OCI-LY1 (cell line): Measurements from ENCODE around the gene TPO.

Source experiments
- H2AFZ ChIP-seq: fragments of 200-600 bp; sonication (generic), shearing (Covaris generic); 2 replicates; pipeline ENCODE4 v1.6.0; 2014; ENCODE audit warnings: antibody characterized with exemption, mild to moderate bottlenecking, low read length
- H3F3A ChIP-seq: fragments of 200-600 bp; sonication (generic), shearing (Covaris generic); 2 replicates; pipeline ENCODE4 v1.6.0; 2014; ENCODE audit warnings: mild to moderate bottlenecking, antibody characterized with exemption, low read length, moderate library complexity; ENCODE audit not compliant: insufficient read depth
- H3K27ac ChIP-seq: fragments of 200-600 bp; sonication (generic); 2 replicates; pipeline ENCODE4 v1.5.1; 2014; ENCODE audit warnings: low read length, mixed run types, mild to moderate bottlenecking, low read depth; ENCODE audit not compliant: poor library complexity, severe bottlenecking
- H3K27me3 ChIP-seq: fragments of 200-600 bp; sonication (generic); 2 replicates; pipeline ENCODE4 v1.6.0; 2014; ENCODE audit warnings: antibody characterized with exemption, mild to moderate bottlenecking, low read length, moderate library complexity; ENCODE audit not compliant: insufficient read depth
- H3K36me3 ChIP-seq: fragments of 200-600 bp; sonication (generic); 2 replicates; pipeline ENCODE4 v1.6.1; 2014; ENCODE audit warnings: mild to moderate bottlenecking, antibody characterized with exemption, low read length, moderate library complexity, mixed read lengths; ENCODE audit not compliant: insufficient read depth
- H3K4me1 ChIP-seq: fragments of 200-600 bp; sonication (generic); 2 replicates; pipeline ENCODE4 v1.5.1; 2014; ENCODE audit warnings: mild to moderate bottlenecking, low read length, moderate library complexity; ENCODE audit not compliant: insufficient read depth, severe bottlenecking
- H3K4me2 ChIP-seq: fragments of 200-600 bp; sonication (generic), shearing (Covaris generic); 2 replicates; pipeline ENCODE4 v1.6.1; 2014; ENCODE audit warnings: low read length
- H3K4me3 ChIP-seq: fragments of 200-600 bp; sonication (generic); 2 replicates; pipeline ENCODE4 v1.5.1; 2014; ENCODE audit warnings: low read length, low read depth, mild to moderate bottlenecking, mixed read lengths; ENCODE audit not compliant: poor library complexity, severe bottlenecking
- H3K79me2 ChIP-seq: fragments of 200-600 bp; shearing (Covaris generic); 2 replicates; pipeline ENCODE4 v1.6.1; 2016; ENCODE audit warnings: mixed run types, low read length, mixed read lengths; ENCODE audit not compliant: insufficient read depth
- H3K9ac ChIP-seq: fragments of 200-600 bp; sonication (generic), shearing (Covaris generic); 2 replicates; pipeline ENCODE4 v1.6.1; 2014; ENCODE audit warnings: mild to moderate bottlenecking, low read length, mixed read lengths
- H3K9me2 ChIP-seq: fragments of 200-600 bp; sonication (generic), shearing (Covaris generic); 2 replicates; pipeline ENCODE4 v1.6.1; 2014; ENCODE audit warnings: low read depth, mild to moderate bottlenecking, low read length, mixed read lengths
- H3K9me3 ChIP-seq: fragments of 200-600 bp; shearing (Covaris generic); 2 replicates; pipeline ENCODE4 v1.6.1; 2014; ENCODE audit warnings: low read length, mixed read lengths
- H4K20me1 ChIP-seq: fragments of 200-600 bp; sonication (generic), shearing (Covaris generic); 2 replicates; pipeline ENCODE4 v1.6.0; 2016; ENCODE audit warnings: mild to moderate bottlenecking, low read length; ENCODE audit not compliant: insufficient read depth
- CTCF ChIP-seq: fragments of 200-600 bp; sonication (generic), shearing (Covaris generic); IDR thresholded peaks from 2 replicates; pipeline ENCODE4 v1.5.1; 2017; ENCODE audit warnings: mild to moderate bottlenecking, antibody characterized with exemption, low read length, moderate library complexity, mixed read lengths
- EZH2 ChIP-seq: fragments of 200-600 bp; sonication (generic), shearing (Covaris generic); IDR thresholded peaks from 2 replicates; pipeline ENCODE4 v1.8.0; 2017; ENCODE audit warnings: borderline replicate concordance, mixed run types, mild to moderate bottlenecking, antibody characterized with exemption, low read length, moderate library complexity, mixed read lengths

The TPO gene

GRCh38 chr2:1518331-1518803 is 105.1 kb downstream of the TPO start:
- no peaks in the 10 kb centered on the region for H3K36me3 ChIP-seq
- H3K4me1 ChIP-seq: no peaks in the 10 kb centered on the region
- no peaks in the 10 kb centered on the region for H3K79me2 ChIP-seq
- no peak overlapping the region for H3K4me2 ChIP-seq
- H3K9me2 ChIP-seq: no peaks in the 10 kb centered on the region
- H3K9me3 ChIP-seq: no peaks in the 10 kb centered on the region
- no peak overlapping the region for H2AFZ ChIP-seq
- no peaks in the 10 kb centered on the region for H4K20me1 ChIP-seq
- TF ChIP-seq EZH2 (no peak), CTCF (no peak)
- no peak overlapping the region for H3K9ac ChIP-seq
- H3F3A ChIP-seq: no peaks in the 10 kb centered on the region
- no peaks in the 10 kb centered on the region; the same call in 1 of the 2 replicates for H3K27me3 ChIP-seq
- H3K4me3 ChIP-seq: no peak overlapping the region
- H3K27ac ChIP-seq: no peak overlapping the region

GRCh38 chr2:1518867-1519530 is 105.7 kb downstream of the TPO start:
- no peaks in the 10 kb centered on the region for H3K9me3 ChIP-seq
- TF ChIP-seq EZH2 (no peak), CTCF (no peak)
- H3K4me2 ChIP-seq: no peak overlapping the region
- H3K4me3 ChIP-seq: no peak overlapping the region
- H3K27me3 ChIP-seq: no peaks in the 10 kb centered on the region; the same call in 1 of the 2 replicates
- no peak overlapping the region for H3K9ac ChIP-seq
- H3K4me1 ChIP-seq: no peaks in the 10 kb centered on the region
- H3F3A ChIP-seq: no peaks in the 10 kb centered on the region
- H2AFZ ChIP-seq: no peak overlapping the region
- H4K20me1 ChIP-seq: no peaks in the 10 kb centered on the region
- no peaks in the 10 kb centered on the region for H3K36me3 ChIP-seq
- no peaks in the 10 kb centered on the region for H3K9me2 ChIP-seq
- H3K79me2 ChIP-seq: no peaks in the 10 kb centered on the region
- no peak overlapping the region for H3K27ac ChIP-seq

DNA sequence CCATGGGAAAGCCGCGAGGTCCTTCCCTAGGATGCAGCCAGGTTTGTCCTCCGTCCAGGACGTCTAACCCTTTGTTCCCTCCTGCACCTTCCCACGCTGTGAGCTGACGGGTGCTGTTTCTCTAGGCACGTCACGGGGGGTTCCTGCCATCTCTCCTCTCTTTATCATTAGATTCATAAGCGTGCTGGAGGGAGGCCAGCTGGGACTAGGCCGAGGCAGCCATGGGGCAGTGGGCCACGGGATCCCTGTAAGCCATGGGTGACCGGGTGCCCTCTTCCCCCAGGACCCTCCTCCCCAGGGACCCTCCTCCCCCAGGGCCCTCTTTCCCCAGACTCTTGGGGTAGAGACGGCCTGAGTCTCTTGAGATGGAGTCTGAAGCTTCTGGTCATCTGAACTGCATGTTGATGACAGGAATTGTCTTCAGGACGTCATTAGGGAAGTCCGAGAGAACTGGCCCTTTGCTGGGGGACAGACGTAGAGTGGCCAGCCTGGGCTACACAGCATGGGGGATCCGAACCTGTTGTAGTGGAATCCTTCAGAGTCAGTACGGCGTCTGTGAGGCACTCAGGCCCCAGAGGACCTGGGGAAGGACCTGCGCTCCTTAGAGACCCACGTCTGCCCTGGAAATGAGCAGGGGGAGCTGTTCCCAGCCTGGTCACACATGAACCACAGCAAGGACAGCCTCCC is 108.1 kb downstream of the TPO start:
- no peaks in the 10 kb centered on the region for H3K79me2 ChIP-seq
- H3K9me2 ChIP-seq: no peaks in the 10 kb centered on the region
- H3K27me3 ChIP-seq: no peaks in the 10 kb centered on the region; the same call in 1 of the 2 replicates
- H3K9ac ChIP-seq: no peak overlapping the region
- no peak overlapping the region for H3K27ac ChIP-seq
- H3K4me2 ChIP-seq: no peak overlapping the region
- H3K4me1 ChIP-seq: no peaks in the 10 kb centered on the region
- no peaks in the 10 kb centered on the region for H3K36me3 ChIP-seq
- H3F3A ChIP-seq: no peaks in the 10 kb centered on the region
- H3K4me3 ChIP-seq: no peak overlapping the region
- H2AFZ ChIP-seq: no peak overlapping the region
- TF ChIP-seq CTCF: no peak
- no peak for TF ChIP-seq EZH2
- H3K9me3 ChIP-seq: no peaks in the 10 kb centered on the region
- no peaks in the 10 kb centered on the region for H4K20me1 ChIP-seq
